ENCODE data around the gene RPS25. TPM values are rescaled to one million over a fixed set of nuclear protein-coding genes. Genes with fewer than 3 reads are reported as not detected.
A peak's percentile ranks its signal among the peaks of the same experiment; 100 is the strongest.

The RPS25 gene
- total RNA-seq, 1 donor from 2014 or later = 609 TPM

DNA sequence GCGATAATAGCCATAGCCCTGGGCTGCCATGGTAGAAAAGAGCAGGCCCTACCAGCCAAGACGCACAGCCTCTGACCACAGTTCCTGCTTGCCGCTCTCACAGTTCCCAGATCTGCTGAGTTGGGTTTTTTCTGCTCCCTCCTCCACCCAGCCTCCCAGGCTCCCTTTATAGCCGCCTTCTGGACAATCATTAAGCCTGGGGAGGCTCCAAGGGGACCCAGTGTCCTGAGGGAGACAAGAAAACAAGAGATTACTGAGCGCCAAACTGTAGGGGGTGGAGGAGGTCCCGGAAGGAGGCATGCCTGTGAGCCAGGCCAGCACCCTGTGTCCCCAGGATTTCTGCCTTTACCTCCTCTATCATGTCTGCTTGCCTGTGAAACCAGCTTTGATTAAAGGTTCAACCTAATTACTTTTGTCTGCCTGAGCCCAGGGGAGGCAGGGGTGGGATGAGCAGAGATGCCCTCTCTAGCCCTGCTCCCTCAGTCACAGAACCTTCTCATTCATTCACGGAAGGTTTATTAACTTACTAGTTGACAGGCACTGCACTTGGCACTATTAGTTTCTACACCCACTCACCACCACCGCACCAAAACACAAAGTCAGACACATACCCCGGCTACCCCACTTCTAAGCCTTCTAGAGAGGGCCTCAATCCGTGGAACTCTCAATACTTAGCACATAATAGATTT is 11.3 kb upstream of the RPS25 start:
- peak; percentile 55 for DNase-seq (ENCODE audit: low spot score)
- H3K27ac Mint-ChIP-seq (ENCODE audit: unreplicated experiment) = peak overlapping the region; percentile 10
- H3K4me3 Mint-ChIP-seq (ENCODE audit: unreplicated experiment) = peak overlapping the region; percentile 76
- H3K9me3 Mint-ChIP-seq (ENCODE audit: low read depth) = no peaks in the 10 kb centered on the region
- no peaks in the 10 kb centered on the region for H3K27me3 Mint-ChIP-seq (ENCODE audit: low read depth)
- peaks cover 5% of the 10 kb centered on the region for H3K36me3 Mint-ChIP-seq (ENCODE audit: low read depth)
- TF ChIP-seq, protein P1, sequence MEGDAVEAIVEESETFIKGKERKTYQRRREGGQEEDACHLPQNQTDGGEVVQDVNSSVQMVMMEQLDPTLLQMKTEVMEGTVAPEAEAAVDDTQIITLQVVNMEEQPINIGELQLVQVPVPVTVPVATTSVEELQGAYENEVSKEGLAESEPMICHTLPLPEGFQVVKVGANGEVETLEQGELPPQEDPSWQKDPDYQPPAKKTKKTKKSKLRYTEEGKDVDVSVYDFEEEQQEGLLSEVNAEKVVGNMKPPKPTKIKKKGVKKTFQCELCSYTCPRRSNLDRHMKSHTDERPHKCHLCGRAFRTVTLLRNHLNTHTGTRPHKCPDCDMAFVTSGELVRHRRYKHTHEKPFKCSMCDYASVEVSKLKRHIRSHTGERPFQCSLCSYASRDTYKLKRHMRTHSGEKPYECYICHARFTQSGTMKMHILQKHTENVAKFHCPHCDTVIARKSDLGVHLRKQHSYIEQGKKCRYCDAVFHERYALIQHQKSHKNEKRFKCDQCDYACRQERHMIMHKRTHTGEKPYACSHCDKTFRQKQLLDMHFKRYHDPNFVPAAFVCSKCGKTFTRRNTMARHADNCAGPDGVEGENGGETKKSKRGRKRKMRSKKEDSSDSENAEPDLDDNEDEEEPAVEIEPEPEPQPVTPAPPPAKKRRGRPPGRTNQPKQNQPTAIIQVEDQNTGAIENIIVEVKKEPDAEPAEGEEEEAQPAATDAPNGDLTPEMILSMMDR (IDR thresholded peaks at IDR 0.05) = no peak
- H3K4me1 Mint-ChIP-seq (ENCODE audit: low read depth) = peaks cover 14% of the 10 kb centered on the region

DNA sequence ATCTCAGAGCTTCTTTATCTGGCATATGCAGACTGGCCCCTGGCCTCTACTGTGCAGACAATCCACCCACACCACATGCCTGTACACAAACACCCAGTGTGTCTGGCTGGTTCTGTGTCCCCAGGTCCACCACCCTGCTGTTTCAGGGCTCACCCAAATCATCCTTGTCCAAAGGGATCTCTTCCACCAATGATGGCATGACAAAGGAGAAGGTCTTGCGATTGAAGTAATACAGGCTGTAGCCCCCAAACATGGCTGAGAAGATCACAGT is 10.9 kb upstream of the RPS25 start:
- TF ChIP-seq, protein P1 (IDR thresholded peaks at IDR 0.05) = no peak
- H3K4me3 Mint-ChIP-seq (ENCODE audit: unreplicated experiment) = peak overlapping the region; percentile 76
- H3K4me1 Mint-ChIP-seq (ENCODE audit: low read depth) = peaks cover 14% of the 10 kb centered on the region
- H3K27me3 Mint-ChIP-seq (ENCODE audit: low read depth) = no peaks in the 10 kb centered on the region
- H3K27ac Mint-ChIP-seq (ENCODE audit: unreplicated experiment) = no peak overlapping the region
- H3K9me3 Mint-ChIP-seq (ENCODE audit: low read depth) = no peaks in the 10 kb centered on the region
- DNase-seq (ENCODE audit: low spot score) = peak; percentile 28
- peaks cover 7% of the 10 kb centered on the region for H3K36me3 Mint-ChIP-seq (ENCODE audit: low read depth)

DNA sequence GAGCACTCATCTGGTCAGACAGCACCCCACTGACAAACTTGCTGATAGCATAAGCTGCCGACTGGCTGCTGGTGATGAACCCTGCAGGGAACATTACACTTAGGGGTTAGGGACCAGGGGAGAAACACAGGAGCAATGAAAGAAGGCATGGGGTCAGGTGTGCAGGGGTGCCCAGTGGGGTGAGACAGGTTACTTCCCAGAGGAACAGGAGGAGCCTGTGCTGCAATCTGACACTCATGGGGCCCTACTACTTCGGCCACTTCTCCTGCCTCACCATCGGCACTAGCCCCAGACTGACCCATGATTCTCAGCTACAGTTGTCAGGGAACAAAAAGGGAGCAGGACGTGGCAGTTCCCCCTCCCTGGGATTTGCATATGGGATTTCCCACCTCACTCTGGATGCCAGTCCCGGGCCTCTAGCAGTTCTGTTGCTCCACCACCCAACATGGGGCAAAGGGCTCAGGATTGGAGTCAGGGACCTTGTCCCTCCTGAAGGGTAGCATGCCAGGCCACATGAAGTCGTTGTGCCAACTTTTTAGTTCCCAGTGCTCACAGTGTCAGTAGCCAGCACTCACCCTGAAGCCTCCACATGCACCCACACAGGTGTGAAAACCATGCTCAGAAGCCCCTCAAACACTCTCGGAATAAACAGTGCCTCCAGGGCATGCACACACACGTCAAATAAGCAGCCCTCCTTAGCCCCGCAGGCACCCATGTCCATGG is 10.4 kb upstream of the RPS25 start:
- Mint-ChIP-seq H3K27me3 (ENCODE audit: low read depth) (no peaks in the 10 kb centered on the region), H3K9me3 (ENCODE audit: low read depth) (no peaks in the 10 kb centered on the region), H3K4me1 (ENCODE audit: low read depth) (peaks cover 15% of the 10 kb centered on the region), H3K27ac (ENCODE audit: unreplicated experiment) (peak overlapping the region; percentile 49), H3K4me3 (ENCODE audit: unreplicated experiment) (peak overlapping the region; percentile 76), H3K36me3 (ENCODE audit: low read depth) (peaks cover 8% of the 10 kb centered on the region)
- peak; percentile 39 for DNase-seq (ENCODE audit: low spot score)
- TF ChIP-seq, protein P1 (IDR thresholded peaks at IDR 0.05) = no peak

DNA sequence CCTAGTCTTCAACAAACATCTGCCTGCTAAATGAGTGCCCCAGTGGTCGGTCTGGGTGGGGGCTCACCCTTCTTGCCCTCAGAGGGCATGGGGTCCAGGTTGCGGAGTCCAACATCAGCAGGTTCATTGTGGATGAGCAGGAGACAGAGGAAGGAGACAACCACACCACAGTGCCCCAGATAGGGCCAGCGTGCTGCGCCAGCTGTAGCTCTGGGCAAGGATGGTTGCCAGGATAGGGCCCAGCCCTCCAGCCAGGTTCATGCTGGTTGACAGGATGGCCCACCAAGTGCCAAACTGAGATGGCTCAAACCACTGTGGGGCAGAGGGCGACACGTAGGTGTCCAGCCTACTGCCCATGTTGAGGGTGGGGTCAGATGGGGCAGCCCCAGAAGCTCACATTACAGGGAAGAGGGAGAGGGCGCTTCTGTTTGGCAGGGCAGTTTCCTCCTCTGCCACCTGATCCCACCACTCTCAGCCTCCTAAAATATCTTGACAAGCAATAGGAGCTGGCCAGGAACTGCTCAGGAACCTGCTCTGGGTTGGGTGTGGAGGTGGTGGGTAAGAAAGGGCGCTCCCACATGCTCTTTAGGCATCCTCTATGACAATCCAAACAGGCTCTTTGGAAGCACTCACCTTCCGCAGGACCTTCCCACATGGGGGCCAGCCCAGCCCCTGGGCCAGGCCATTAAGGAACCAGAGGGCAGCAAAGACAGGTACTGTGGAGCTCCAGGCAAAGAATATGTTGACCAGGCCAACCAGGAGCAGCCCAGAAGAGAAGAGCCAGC is 9.6 kb upstream of the RPS25 start:
- TF ChIP-seq, protein P1 (IDR thresholded peaks at IDR 0.05) = no peak
- Mint-ChIP-seq H3K9me3 (ENCODE audit: low read depth) (no peaks in the 10 kb centered on the region), H3K4me1 (ENCODE audit: low read depth) (peaks cover 20% of the 10 kb centered on the region), H3K4me3 (ENCODE audit: unreplicated experiment) (no peak overlapping the region), H3K36me3 (ENCODE audit: low read depth) (peaks cover 9% of the 10 kb centered on the region), H3K27ac (ENCODE audit: unreplicated experiment) (peak overlapping the region; percentile 49), H3K27me3 (ENCODE audit: low read depth) (no peaks in the 10 kb centered on the region)
- peak; percentile 52 for DNase-seq (ENCODE audit: low spot score)

DNA sequence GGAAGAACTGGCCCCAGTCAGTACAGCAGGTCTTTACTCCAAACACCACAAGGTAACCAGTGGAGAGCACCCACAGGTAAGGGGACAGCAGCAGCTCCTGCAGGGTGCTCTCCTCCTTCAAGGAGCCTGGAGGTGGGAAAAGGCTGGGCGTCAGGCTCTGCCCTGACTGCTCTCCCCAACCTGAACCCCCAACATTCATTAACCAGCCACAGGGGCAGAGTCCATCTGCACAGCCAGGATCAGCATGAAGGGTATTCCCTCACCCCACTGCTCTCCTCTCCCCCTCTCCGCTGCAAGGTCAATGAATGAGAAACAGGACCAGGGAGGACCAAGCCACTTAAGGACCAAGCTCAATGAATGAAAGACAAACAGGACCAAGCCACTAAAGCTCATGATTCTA is 8.8 kb upstream of the RPS25 start:
- no peak overlapping the region for H3K27ac Mint-ChIP-seq (ENCODE audit: unreplicated experiment)
- no peaks in the 10 kb centered on the region for H3K9me3 Mint-ChIP-seq (ENCODE audit: low read depth)
- peaks cover 11% of the 10 kb centered on the region for H3K36me3 Mint-ChIP-seq (ENCODE audit: low read depth)
- no peaks in the 10 kb centered on the region for H3K27me3 Mint-ChIP-seq (ENCODE audit: low read depth)
- H3K4me1 Mint-ChIP-seq (ENCODE audit: low read depth) = peaks cover 20% of the 10 kb centered on the region
- H3K4me3 Mint-ChIP-seq (ENCODE audit: unreplicated experiment) = no peak overlapping the region
- peak; percentile 32 for DNase-seq (ENCODE audit: low spot score)
- TF ChIP-seq, protein P1 (IDR thresholded peaks at IDR 0.05) = no peak
